Breast epithelium (tissue), 4 donors: Measurements from ENCODE around the gene TTBK2. TPM values are rescaled to one million over a fixed set of nuclear protein-coding genes. Genes with fewer than 3 reads are reported as not detected.
"Not testable (repeated sequence)": the region's sequence is repeated elsewhere in the genome, so short reads cannot be mapped to it uniquely, and the experiment has no call there.

Source experiments
- DNase-seq, 2 donors: peaks; one replicate each; pipeline ENCODE4 v3.0.0-alpha.2; 2019; ENCODE audit warnings: low spot score in 2 of 2
- H3K27ac ChIP-seq, 2 donors: fragments of 200-600 bp; sonication (generic) in 1 of 2; one replicate each; pipeline ENCODE4 v1.5.1; 2016 to 2019; ENCODE audit warnings: mild to moderate bottlenecking in 1 of 2
- H3K27me3 ChIP-seq, 2 donors: fragments of 200-600 bp; sonication (generic) in 1 of 2; one replicate each; pipeline versions ENCODE4 v1.5.1 to v1.6.0; 2017 to 2019; ENCODE audit warnings: control low read depth in 1 of 2, mild to moderate bottlenecking in 1 of 2
- H3K36me3 ChIP-seq: fragments of 200-600 bp; one replicate; pipeline ENCODE4 v1.5.1; 2019
- H3K4me1 ChIP-seq, 2 donors: fragments of 200-600 bp; sonication (generic); one replicate each; pipeline ENCODE4 v1.5.1; 2016 to 2019; ENCODE audit warnings: control low read depth in 1 of 2
- H3K4me3 ChIP-seq, 3 donors: fragments of 200-600 bp; sonication (generic); 1 replicate in 2 of 3; 2 replicates in 1 of 3; pipeline ENCODE4 v1.5.1; 2016 to 2019; ENCODE audit warnings: mild to moderate bottlenecking in 3 of 3, moderate library complexity in 2 of 3
- H3K9me3 ChIP-seq, 2 donors: fragments of 200-600 bp; sonication (generic) in 1 of 2; one replicate each; pipeline ENCODE4 v1.5.1; 2016 to 2019; ENCODE audit warnings: control low read depth in 1 of 2
- CTCF ChIP-seq, 3 donors: fragments of 450-650 bp; IDR thresholded peaks; one replicate each; pipeline ENCODE4 v1.5.1; 2016 to 2017; ENCODE audit warnings: antibody characterized with exemption in 3 of 3, mild to moderate bottlenecking in 3 of 3, moderate library complexity in 3 of 3
- POLR2A ChIP-seq: fragments of 450-650 bp; IDR thresholded peaks from one replicate; pipeline ENCODE4 v1.6.1; 2016; ENCODE audit warnings: antibody characterized with exemption, mild to moderate bottlenecking, moderate library complexity
- POLR2AphosphoS5 ChIP-seq, 3 donors: sonication (generic); formaldehyde crosslinking; IDR thresholded peaks; one replicate each; pipeline ENCODE4 v1.6.1; 2017; ENCODE audit warnings: antibody characterized with exemption in 3 of 3
- intact Hi-C: fragments of 100-400 bp; cut with DNase I; formaldehyde crosslinking; loops from one replicate; pipeline ENCODE4 v1.15.1; 2023; ENCODE audit warnings: low total_unique reads
- total RNA-seq, 3 donors: library from RNA; depleted of rRNA; stranded (reverse); fragments of >200 nt; gene quantifications; one replicate each; pipeline ENCODE4 v1.1.0, GENCODE V29; 2016

Gene TTBK2
- total RNA-seq, result 10 to 100 TPM; 15.7 to 21.8 (median 16.4) TPM

DNA sequence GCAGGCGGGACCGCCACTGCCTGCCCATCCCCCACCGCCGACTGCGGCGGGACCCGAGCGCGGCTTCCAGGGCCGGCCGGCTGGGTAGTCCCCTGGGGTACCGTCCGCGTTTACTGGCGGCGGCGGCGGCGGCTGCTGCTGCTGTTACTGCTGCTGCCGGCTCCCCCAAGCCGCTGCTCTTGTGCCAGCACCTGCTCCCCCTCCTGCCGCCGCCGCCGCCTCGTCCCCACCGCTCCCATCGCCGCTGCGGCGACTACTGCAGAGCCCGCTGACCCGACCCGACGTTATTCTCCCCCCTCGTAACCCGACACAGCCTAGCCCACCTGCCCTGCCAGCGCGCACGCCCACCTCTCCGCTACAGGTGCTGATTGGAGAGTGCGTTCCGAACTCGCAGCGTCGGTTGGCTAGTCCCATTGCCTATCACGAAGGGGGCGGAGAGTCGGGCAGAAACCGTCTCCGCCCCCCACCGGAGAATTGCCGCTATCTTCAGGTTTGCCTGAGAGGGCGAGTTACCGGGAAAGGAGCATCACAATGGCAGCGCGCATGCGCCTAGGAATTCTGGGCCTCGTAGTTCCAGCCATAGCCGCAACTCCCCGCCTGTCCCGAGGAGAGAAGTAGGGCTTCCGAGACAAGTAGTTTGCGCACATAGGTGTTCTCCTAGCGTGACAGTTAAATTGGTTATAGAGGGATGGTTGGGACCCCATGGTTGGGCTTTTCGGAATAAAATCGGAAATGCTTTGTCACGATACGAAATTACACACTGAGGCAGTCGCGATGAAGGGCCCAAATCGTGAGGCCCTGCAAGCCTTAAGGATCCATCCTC is at the start of gene TTBK2:
Gene TTBK2 (minus strand): TSS at position 260 of the 823 bp plus-strand sequence. CDS start 42,161 bp downstream, outside the sequence.
- Histone ChIP-seq H3K4me1 (peaks cover 0 to 7% of the 10 kb centered on the region in 2 donors), H3K36me3 (no peaks in the 10 kb centered on the region), H3K9me3 (no peaks in the 10 kb centered on the region), H3K27me3 (no peaks in the 10 kb centered on the region), H3K4me3 (peak within 1 kb of the TSS; percentile 82 to 99 (median 98)), H3K27ac (peak within 1 kb of the TSS; percentile 90 to 94)
- DNase-seq, result peak; percentile 97
- peak; percentile 57 for TF ChIP-seq POLR2A
- TF ChIP-seq POLR2AphosphoS5 (IDR thresholded peaks at IDR 0.05), result peak; percentile 30 to 64 (median 44)
- peak in 2 of 3 donors; percentile 34 to 47 for TF ChIP-seq CTCF (IDR thresholded peaks at IDR 0.05)
- intact Hi-C loops, result no loop called here

DNA sequence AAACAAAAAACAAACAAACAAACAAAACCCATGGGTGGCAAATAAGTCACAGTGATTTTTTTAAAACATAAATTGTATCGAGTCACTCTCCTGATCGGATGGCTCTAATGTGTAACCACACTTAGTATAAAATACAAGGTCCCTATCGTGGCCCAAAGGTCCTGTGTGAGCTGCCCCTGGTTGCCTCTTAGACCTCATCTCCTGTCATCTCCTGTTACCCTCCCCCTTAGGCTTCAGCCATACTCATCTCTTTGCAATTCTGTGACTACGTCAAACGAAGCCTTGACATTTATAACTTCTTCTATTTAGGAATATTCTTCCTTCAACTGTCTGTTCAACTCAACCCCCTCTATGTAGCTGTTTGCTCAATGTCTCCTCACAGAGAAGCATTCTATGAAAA is 43.9 kb upstream of the TTBK2 start:
- no peak for DNase-seq
- no peaks in the 10 kb centered on the region for H3K9me3 ChIP-seq
- H3K4me1 ChIP-seq, result no peaks in the 10 kb centered on the region
- intact Hi-C loops, result no loop called here
- TF ChIP-seq POLR2A (no peak), CTCF (IDR thresholded peaks at IDR 0.05) (no peak), POLR2AphosphoS5 (IDR thresholded peaks at IDR 0.05) (no peak)
- peaks cover 6% of the 10 kb centered on the region for H3K36me3 ChIP-seq
- no peak overlapping the region for H3K4me3 ChIP-seq
- no peak overlapping the region for H3K27ac ChIP-seq
- no peaks in the 10 kb centered on the region for H3K27me3 ChIP-seq

DNA sequence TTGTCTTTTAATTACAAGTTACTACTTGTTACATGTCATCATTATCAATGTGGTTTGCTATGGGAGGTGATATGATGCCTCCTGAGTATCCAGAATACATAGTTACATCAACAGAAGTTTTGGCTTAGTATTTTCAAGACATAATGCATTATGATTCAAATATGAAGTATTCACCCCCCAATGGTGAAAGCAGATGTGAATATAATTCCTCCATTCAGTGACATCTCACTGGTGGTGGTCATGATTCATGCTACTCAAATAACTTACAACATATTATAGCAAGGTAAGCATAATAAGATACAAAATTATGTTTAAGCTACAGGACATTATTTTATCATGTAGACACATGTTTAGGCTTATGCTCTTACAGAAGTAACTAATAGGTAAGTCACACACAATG is 34.9 kb upstream of the TTBK2 start:
- no peak overlapping the region for H3K27ac ChIP-seq
- DNase-seq, result no peak
- TF ChIP-seq POLR2AphosphoS5 (IDR thresholded peaks at IDR 0.05) (no peak), POLR2A (no peak), CTCF (IDR thresholded peaks at IDR 0.05) (no peak)
- H3K36me3 ChIP-seq, result peaks cover 5% of the 10 kb centered on the region
- no peaks in the 10 kb centered on the region for H3K4me1 ChIP-seq
- H3K4me3 ChIP-seq, result no peak overlapping the region
- intact Hi-C loops, result no loop called here
- no peaks in the 10 kb centered on the region for H3K9me3 ChIP-seq
- no peaks in the 10 kb centered on the region for H3K27me3 ChIP-seq

DNA sequence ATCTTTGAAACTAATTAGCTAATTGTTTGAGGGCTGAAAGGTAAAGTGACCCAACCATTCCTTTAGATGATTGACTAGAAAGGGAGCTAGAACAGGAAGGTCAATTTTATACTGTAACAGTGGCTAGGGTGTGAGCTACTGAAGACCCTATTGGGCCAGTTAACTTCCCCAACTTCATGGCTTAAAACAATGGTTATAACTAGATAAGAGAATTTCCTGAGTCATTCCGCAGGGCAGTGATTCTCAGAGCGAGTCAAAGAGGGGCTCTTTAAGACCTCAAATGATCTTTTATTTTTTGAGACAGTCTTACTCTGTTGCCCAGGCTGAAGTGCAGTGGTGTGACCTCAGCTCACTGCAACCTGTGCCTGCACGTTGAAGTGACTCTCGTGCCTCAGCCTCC is 33.7 kb upstream of the TTBK2 start:
- DNase-seq, result no peak
- no peaks in the 10 kb centered on the region for H3K4me1 ChIP-seq
- H3K27me3 ChIP-seq, result no peaks in the 10 kb centered on the region
- no peak overlapping the region for H3K27ac ChIP-seq
- H3K36me3 ChIP-seq, result peaks cover 10% of the 10 kb centered on the region
- no peak overlapping the region for H3K4me3 ChIP-seq
- TF ChIP-seq POLR2A (no peak), POLR2AphosphoS5 (IDR thresholded peaks at IDR 0.05) (no peak), CTCF (IDR thresholded peaks at IDR 0.05) (no peak)
- no peaks in the 10 kb centered on the region for H3K9me3 ChIP-seq
- intact Hi-C loops, result no loop called here

- H3K27ac ChIP-seq, DNase-seq, H3K4me3 ChIP-seq, H3K9me3 ChIP-seq, intact Hi-C loops, H3K4me1 ChIP-seq, H3K27me3 ChIP-seq: not testable (repeated sequence)
- peaks cover 15% of the 10 kb centered on the region for H3K36me3 ChIP-seq
Observed at GRCh38 chr15:42948898-42949297, 28.3 kb upstream of the TTBK2 start.
